DOHH2 (cell line): ENCODE data around the gene DSTN.

ENCODE experiments used
- H3F3A ChIP-seq: fragments of 200-600 bp; sonication (generic), shearing (Covaris generic); 2 replicates; pipeline ENCODE4 v1.6.0; 2016; ENCODE audit warnings: antibody characterized with exemption, mild to moderate bottlenecking; ENCODE audit not compliant: control insufficient read depth, insufficient read depth
- H3K27ac ChIP-seq: fragments of 200-600 bp; sonication (generic); 2 replicates; pipeline ENCODE4 v1.5.1; 2014; ENCODE audit warnings: low read depth, mild to moderate bottlenecking, low read length, moderate library complexity
- H3K27me3 ChIP-seq: fragments of 200-600 bp; sonication (generic); 2 replicates; pipeline ENCODE4 v1.6.1; 2014; ENCODE audit warnings: mild to moderate bottlenecking, low read length, mixed read lengths; ENCODE audit not compliant: control insufficient read depth
- H3K36me3 ChIP-seq: fragments of 200-600 bp; sonication (generic); 2 replicates; pipeline ENCODE4 v1.6.1; 2014; ENCODE audit warnings: mild to moderate bottlenecking, low read length, moderate library complexity, mixed read lengths; ENCODE audit not compliant: control insufficient read depth
- H3K4me1 ChIP-seq: fragments of 200-600 bp; sonication (generic); 2 replicates; pipeline ENCODE4 v1.6.1; 2014; ENCODE audit warnings: mild to moderate bottlenecking, low read length, mixed read lengths; ENCODE audit not compliant: control insufficient read depth
- H3K4me2 ChIP-seq: fragments of 200-600 bp; sonication (generic); 2 replicates; pipeline ENCODE4 v1.6.0; 2014; ENCODE audit warnings: mild to moderate bottlenecking, low read length, moderate library complexity
- H3K4me3 ChIP-seq: fragments of 200-600 bp; sonication (generic); 2 replicates; pipeline ENCODE4 v1.5.1; 2014; ENCODE audit warnings: mild to moderate bottlenecking, low read length, mixed read lengths
- H3K79me2 ChIP-seq: fragments of 200-600 bp; sonication (generic); 2 replicates; pipeline ENCODE4 v1.6.1; 2014; ENCODE audit warnings: mild to moderate bottlenecking, low read length, mixed read lengths; ENCODE audit not compliant: control insufficient read depth
- H3K9me2 ChIP-seq: fragments of 200-600 bp; sonication (generic); replicated peaks from 2 replicates; pipeline ENCODE4 v1.6.1; 2014; ENCODE audit warnings: mild to moderate bottlenecking, low read length, mixed read lengths; ENCODE audit not compliant: control insufficient read depth
- H3K9me3 ChIP-seq: fragments of 200-600 bp; sonication (generic); 2 replicates; pipeline ENCODE4 v1.6.1; 2014; ENCODE audit warnings: antibody characterized with exemption, low read length, mixed read lengths; ENCODE audit not compliant: control insufficient read depth, insufficient read depth
- H4K20me1 ChIP-seq: fragments of 200-600 bp; sonication (generic); 2 replicates; pipeline ENCODE4 v1.6.0; 2014; ENCODE audit warnings: low read depth, mild to moderate bottlenecking, antibody characterized with exemption, low read length, moderate library complexity; ENCODE audit not compliant: control insufficient read depth, insufficient read depth
- CTCF ChIP-seq: fragments of 200-600 bp; sonication (generic); IDR thresholded peaks from one replicate; pipeline ENCODE4 v1.5.1; 2014; ENCODE audit warnings: antibody characterized with exemption, mild to moderate bottlenecking, low read depth, low read length; ENCODE audit not compliant: poor library complexity, severe bottlenecking
- EZH2phosphoT487 ChIP-seq: fragments of 200-600 bp; sonication (generic); IDR thresholded peaks from 2 replicates; pipeline ENCODE4 v1.6.1; 2017; ENCODE audit warnings: borderline replicate concordance, mild to moderate bottlenecking, antibody characterized with exemption, low read length, moderate library complexity, mixed read lengths

Gene DSTN

GRCh38 chr20:17620371-17621228, 50.7 kb downstream of the DSTN start:
- Histone ChIP-seq H3K9me2 (no peaks in the 10 kb centered on the region), H4K20me1 (no peaks in the 10 kb centered on the region), H3K4me3 (no peak overlapping the region), H3K79me2 (no peaks in the 10 kb centered on the region), H3K36me3 (peaks cover 12% of the 10 kb centered on the region; the same call in 1 of the 2 replicates), H3K27me3 (no peaks in the 10 kb centered on the region), H3F3A (no peaks in the 10 kb centered on the region), H3K27ac (no peak overlapping the region), H3K4me2 (no peak overlapping the region), H3K4me1 (no peaks in the 10 kb centered on the region), H3K9me3 (no peaks in the 10 kb centered on the region)
- TF ChIP-seq CTCF (no peak), EZH2phosphoT487 (no peak)

- no peaks in the 10 kb centered on the region for H3K79me2 ChIP-seq
- no peak overlapping the region for H3K4me2 ChIP-seq
- no peaks in the 10 kb centered on the region for H3K9me3 ChIP-seq
- no peaks in the 10 kb centered on the region for H3K9me2 ChIP-seq
- no peaks in the 10 kb centered on the region for H3K4me1 ChIP-seq
- peaks cover 12% of the 10 kb centered on the region; the same call in 1 of the 2 replicates for H3K36me3 ChIP-seq
- H3K4me3 ChIP-seq: no peak overlapping the region
- H3K27ac ChIP-seq: no peak overlapping the region
- no peaks in the 10 kb centered on the region for H4K20me1 ChIP-seq
- H3F3A ChIP-seq: no peaks in the 10 kb centered on the region
- TF ChIP-seq EZH2phosphoT487 (no peak), CTCF (no peak)
- no peaks in the 10 kb centered on the region for H3K27me3 ChIP-seq
Observed at GRCh38 chr20:17621229-17621968, 51.5 kb downstream of the DSTN start.

- no peaks in the 10 kb centered on the region for H3K9me3 ChIP-seq
- H3K27ac ChIP-seq: no peak overlapping the region
- H3K9me2 ChIP-seq: no peaks in the 10 kb centered on the region
- no peaks in the 10 kb centered on the region for H3K79me2 ChIP-seq
- no peaks in the 10 kb centered on the region for H3K27me3 ChIP-seq
- H3K4me1 ChIP-seq: no peaks in the 10 kb centered on the region
- no peak overlapping the region for H3K4me2 ChIP-seq
- H4K20me1 ChIP-seq: no peaks in the 10 kb centered on the region
- TF ChIP-seq CTCF: no peak
- H3F3A ChIP-seq: no peaks in the 10 kb centered on the region
- H3K36me3 ChIP-seq: peaks cover 12% of the 10 kb centered on the region; the same call in 1 of the 2 replicates
- H3K4me3 ChIP-seq: no peak overlapping the region
Observed at GRCh38 chr20:17622086-17622850, 52.4 kb downstream of the DSTN start.
